CD4-positive, alpha-beta T cell treated with Interleukin-10 for 1 hour (primary cell): ENCODE results near the gene SLC35B1.

Experiments used
- DNase-seq: peaks from one replicate; pipeline ENCODE4 v3.0.0-alpha.2; 2020

SLC35B1 gene

DNA sequence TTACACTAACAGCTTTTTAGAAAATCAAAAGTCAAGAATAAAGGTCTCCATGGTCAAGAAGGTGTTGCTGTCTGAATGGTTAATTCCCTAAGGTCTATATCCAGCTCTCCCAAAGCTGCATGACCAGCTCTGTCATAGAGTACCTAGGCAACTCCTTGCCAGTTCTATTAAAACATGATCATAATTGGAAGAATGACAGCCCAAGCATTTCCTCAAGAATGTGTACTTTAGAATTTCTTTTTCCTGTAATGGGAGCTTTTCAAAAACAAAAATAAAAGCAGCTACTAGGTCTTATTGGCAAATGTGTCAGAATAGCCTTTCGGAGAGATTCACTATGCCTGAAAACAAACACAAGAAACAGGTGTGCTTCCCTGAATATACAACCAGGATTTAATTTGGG is 37.8 kb downstream of the SLC35B1 start:
- no peak for DNase-seq

- DNase-seq = no peak
Measured at GRCh38 chr17:49667854-49668253, 39.9 kb downstream of the SLC35B1 start.

DNA sequence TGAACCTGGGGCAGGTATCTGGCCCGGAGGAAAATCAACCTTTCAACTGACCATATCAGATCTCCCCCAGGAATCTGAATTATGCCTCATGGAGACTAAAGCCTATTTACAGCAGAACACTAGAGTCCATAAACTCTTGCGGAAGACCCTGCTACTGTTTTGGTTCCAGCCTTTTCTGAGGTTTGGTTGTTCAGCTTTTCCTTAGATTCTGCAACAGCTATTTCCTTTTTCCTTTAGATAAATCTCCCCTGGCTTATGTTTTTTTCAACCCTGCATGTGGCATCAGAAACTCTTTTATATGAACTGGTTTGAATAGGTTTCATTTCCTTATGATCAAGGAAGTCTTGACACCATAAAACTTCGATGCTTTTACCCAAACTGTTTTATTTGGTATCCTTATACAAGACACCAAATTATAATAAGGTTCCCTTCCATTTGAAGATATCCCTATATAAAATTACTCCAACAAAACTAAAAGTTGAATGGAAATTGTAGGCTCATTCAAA is 43.0 kb downstream of the SLC35B1 start:
- no peak for DNase-seq

GRCh38 chr17:49659661-49660382 is 47.9 kb downstream of the SLC35B1 start:
- DNase-seq = no peak

- DNase-seq = no peak
Measured at GRCh38 chr17:49656247-49656646, 51.5 kb downstream of the SLC35B1 start.
